ENCODE data around the gene ZNF423. TPM values are rescaled to one million over a fixed set of nuclear protein-coding genes. Genes with fewer than 3 reads are reported as not detected.

Gene ZNF423
- total and polyA plus RNA-seq, 2 experiments from 2014 or later = 12.3 to 22.2 TPM

GRCh38 chr16:49453021-49453420 is 402.9 kb downstream of the ZNF423 start:
- H3K4me1 ChIP-seq (ENCODE audit: low read depth) = no peaks in the 10 kb centered on the region
- H3K4me3 ChIP-seq = no peak overlapping the region
- no peak overlapping the region for H3K27ac ChIP-seq
- H3K36me3 ChIP-seq = no peaks in the 10 kb centered on the region
- no peak for TF ChIP-seq CTCF (IDR thresholded peaks at IDR 0.05; ENCODE audit: low read depth, low read length)
- H3K27me3 ChIP-seq = no peaks in the 10 kb centered on the region
- no peaks in the 10 kb centered on the region for H3K9me3 ChIP-seq (ENCODE audit: low read depth)
- DNase-seq (ENCODE audit: low read depth in 1 of 2, low spot score in 1 of 2) = no peak

GRCh38 chr16:49452578-49452977 is 403.3 kb downstream of the ZNF423 start:
- Histone ChIP-seq H3K9me3 (ENCODE audit: low read depth) (no peaks in the 10 kb centered on the region), H3K36me3 (no peaks in the 10 kb centered on the region), H3K27ac (no peak overlapping the region), H3K27me3 (no peaks in the 10 kb centered on the region), H3K4me1 (ENCODE audit: low read depth) (no peaks in the 10 kb centered on the region), H3K4me3 (no peak overlapping the region)
- DNase-seq (ENCODE audit: low read depth in 1 of 2, low spot score in 1 of 2) = no peak
- no peak for TF ChIP-seq CTCF (IDR thresholded peaks at IDR 0.05; ENCODE audit: low read depth, low read length)

GRCh38 chr16:49452108-49452507 is 403.8 kb downstream of the ZNF423 start:
- DNase-seq (ENCODE audit: low read depth in 1 of 2, low spot score in 1 of 2) = no peak
- H3K9me3 ChIP-seq (ENCODE audit: low read depth) = no peaks in the 10 kb centered on the region
- H3K4me3 ChIP-seq = no peak overlapping the region
- TF ChIP-seq CTCF (IDR thresholded peaks at IDR 0.05; ENCODE audit: low read depth, low read length) = no peak
- H3K4me1 ChIP-seq (ENCODE audit: low read depth) = no peaks in the 10 kb centered on the region
- H3K27ac ChIP-seq = no peak overlapping the region
- no peaks in the 10 kb centered on the region for H3K36me3 ChIP-seq
- H3K27me3 ChIP-seq = no peaks in the 10 kb centered on the region

- no peak overlapping the region for H3K27ac ChIP-seq
Measured at GRCh38 chr16:49446805-49447204, 409.1 kb downstream of the ZNF423 start.

GRCh38 chr16:49443576-49443975 is 412.3 kb downstream of the ZNF423 start:
- Histone ChIP-seq H3K27ac (no peak overlapping the region), H3K4me3 (no peak overlapping the region), H3K9me3 (ENCODE audit: low read depth) (no peaks in the 10 kb centered on the region), H3K27me3 (no peaks in the 10 kb centered on the region), H3K36me3 (no peaks in the 10 kb centered on the region), H3K4me1 (ENCODE audit: low read depth) (peaks cover 5% of the 10 kb centered on the region)
- no peak for DNase-seq (ENCODE audit: low read depth in 1 of 2, low spot score in 1 of 2)
- TF ChIP-seq CTCF (IDR thresholded peaks at IDR 0.05; ENCODE audit: low read depth, low read length) = no peak

More at GRCh38 chr16:49446805-49447204, 409.1 kb downstream of the ZNF423 start:
- Histone ChIP-seq H3K27me3 (no peaks in the 10 kb centered on the region), H3K4me1 (ENCODE audit: low read depth) (no peaks in the 10 kb centered on the region), H3K9me3 (ENCODE audit: low read depth) (no peaks in the 10 kb centered on the region), H3K36me3 (no peaks in the 10 kb centered on the region), H3K4me3 (no peak overlapping the region)
- no peak for DNase-seq (ENCODE audit: low read depth in 1 of 2, low spot score in 1 of 2)
- no peak for TF ChIP-seq CTCF (IDR thresholded peaks at IDR 0.05; ENCODE audit: low read depth, low read length)

GRCh38 chr16:49442805-49443204 is 413.1 kb downstream of the ZNF423 start:
- Histone ChIP-seq H3K4me3 (no peak overlapping the region), H3K27ac (no peak overlapping the region), H3K4me1 (ENCODE audit: low read depth) (peaks cover 5% of the 10 kb centered on the region), H3K36me3 (no peaks in the 10 kb centered on the region), H3K27me3 (no peaks in the 10 kb centered on the region), H3K9me3 (ENCODE audit: low read depth) (no peaks in the 10 kb centered on the region)
- DNase-seq (ENCODE audit: low read depth in 1 of 2, low spot score in 1 of 2) = no peak
- no peak for TF ChIP-seq CTCF (IDR thresholded peaks at IDR 0.05; ENCODE audit: low read depth, low read length)
